ENCODE measurements around the gene SLC25A34. TPM values are rescaled to one million over a fixed set of nuclear protein-coding genes. Genes with fewer than 3 reads are reported as not detected.

The SLC25A34 gene
- polyA plus RNA-seq, 4 donors = 1.3 to 5.7 (median 2.9) TPM

GRCh38 chr1:15712168-15712567 lies 23.9 kb upstream of the SLC25A34 start:
- no peak for DNase-seq (ENCODE audit: low read depth in 4 of 4, low spot score in 2 of 4)

GRCh38 chr1:15714406-15715136 lies 21.5 kb upstream of the SLC25A34 start:
- no peak for DNase-seq (ENCODE audit: low read depth in 4 of 4, low spot score in 2 of 4)

GRCh38 chr1:15717418-15718125 lies 18.5 kb upstream of the SLC25A34 start:
- DNase-seq (ENCODE audit: low read depth in 4 of 4, low spot score in 2 of 4) = no peak

GRCh38 chr1:15718199-15718601 lies 17.9 kb upstream of the SLC25A34 start:
- DNase-seq (ENCODE audit: low read depth in 4 of 4, low spot score in 2 of 4) = no peak

DNA sequence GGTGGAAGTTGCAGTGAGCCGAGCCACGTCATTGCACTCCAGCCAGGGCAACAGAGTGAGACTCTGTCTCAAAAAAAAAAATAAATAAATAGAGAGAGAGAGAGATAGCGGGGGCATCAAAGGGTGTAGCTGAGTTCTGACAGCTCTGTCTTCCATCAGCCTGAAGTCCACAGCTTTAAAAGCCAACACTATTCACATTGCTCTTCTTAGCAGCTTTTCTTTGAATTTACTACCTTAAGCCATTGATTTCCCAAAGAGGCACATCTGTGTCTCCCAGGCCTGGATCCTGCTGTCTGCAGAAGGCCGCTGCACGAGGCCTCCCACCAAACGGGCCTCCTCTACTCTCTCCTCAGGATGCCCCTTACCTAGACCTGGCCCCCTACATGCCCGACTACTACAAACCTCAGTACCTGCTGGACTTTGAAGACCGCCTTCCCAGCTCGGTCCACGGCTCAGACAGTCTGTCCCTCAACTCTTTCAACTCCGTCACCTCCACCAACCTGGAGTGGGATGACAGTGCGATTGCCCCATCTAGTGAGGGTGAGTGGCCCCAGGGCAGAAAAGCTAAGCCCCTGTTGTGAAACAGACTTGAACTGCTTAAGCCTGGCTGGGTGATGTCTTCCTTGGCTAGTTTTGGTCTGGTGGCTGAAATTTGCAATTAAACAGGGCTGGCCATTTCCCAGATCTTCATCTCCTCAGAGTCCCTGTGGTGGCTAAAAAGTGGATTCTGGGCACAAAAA lies 16.5 kb upstream of the SLC25A34 start:
- DNase-seq (ENCODE audit: low read depth in 4 of 4, low spot score in 2 of 4) = no peak

DNA sequence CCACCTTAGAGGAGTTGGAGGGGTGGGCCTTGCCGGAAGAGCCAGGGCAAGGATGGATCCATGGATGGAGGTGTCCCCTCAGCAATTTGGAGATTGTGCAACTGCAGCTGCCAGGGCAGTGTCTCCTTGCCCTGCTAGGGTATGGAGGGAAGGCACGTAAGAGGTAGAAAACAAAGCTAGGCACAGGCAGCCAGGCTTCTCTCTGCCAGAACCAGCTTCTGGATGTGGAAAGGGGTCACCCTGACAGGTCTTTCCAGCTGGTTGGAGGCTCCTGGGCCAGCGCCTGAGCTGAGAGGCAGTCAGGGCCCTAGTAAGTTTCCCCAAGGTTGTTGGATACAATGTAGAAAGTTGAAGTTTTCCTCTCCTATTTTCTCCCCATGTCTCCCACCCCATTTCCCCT lies 15.2 kb upstream of the SLC25A34 start:
- DNase-seq (ENCODE audit: low read depth in 4 of 4, low spot score in 2 of 4) = no peak

DNA sequence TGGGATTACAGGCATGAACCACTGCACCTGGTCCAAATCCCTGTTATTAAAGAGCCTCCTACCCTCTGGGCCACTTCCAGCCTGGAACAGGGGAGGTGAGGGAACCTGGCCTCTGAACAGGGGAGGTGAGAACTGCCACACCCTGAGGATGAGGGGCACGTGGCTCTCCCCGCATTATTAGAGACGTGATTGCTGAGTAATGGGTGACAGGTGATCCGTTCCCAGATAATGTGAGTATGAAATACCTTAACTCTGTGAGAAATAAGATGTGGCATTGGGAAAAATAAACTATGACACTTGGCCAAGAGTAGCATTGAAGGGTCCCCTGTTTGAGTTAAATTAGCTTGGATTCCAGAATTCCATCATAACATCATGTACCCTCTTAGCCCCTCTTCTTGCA lies 13.6 kb upstream of the SLC25A34 start:
- DNase-seq (ENCODE audit: low read depth in 4 of 4, low spot score in 2 of 4) = no peak

GRCh38 chr1:15722836-15723532 lies 13.1 kb upstream of the SLC25A34 start:
- no peak for DNase-seq (ENCODE audit: low read depth in 4 of 4, low spot score in 2 of 4)

GRCh38 chr1:15723631-15724246 lies 12.3 kb upstream of the SLC25A34 start:
- no peak for DNase-seq (ENCODE audit: low read depth in 4 of 4, low spot score in 2 of 4)

GRCh38 chr1:15724949-15725880 lies 10.8 kb upstream of the SLC25A34 start:
- DNase-seq (ENCODE audit: low read depth in 4 of 4, low spot score in 2 of 4) = no peak

GRCh38 chr1:15726508-15726907 lies 9.6 kb upstream of the SLC25A34 start:
- DNase-seq (ENCODE audit: low read depth in 4 of 4, low spot score in 2 of 4) = no peak

GRCh38 chr1:15727021-15727420 lies 9.0 kb upstream of the SLC25A34 start:
- no peak for DNase-seq (ENCODE audit: low read depth in 4 of 4, low spot score in 2 of 4)

- no peak for DNase-seq (ENCODE audit: low read depth in 4 of 4, low spot score in 2 of 4)
These were observed 8.6 kb upstream of the SLC25A34 start for GRCh38 chr1:15727424-15727823.

DNA sequence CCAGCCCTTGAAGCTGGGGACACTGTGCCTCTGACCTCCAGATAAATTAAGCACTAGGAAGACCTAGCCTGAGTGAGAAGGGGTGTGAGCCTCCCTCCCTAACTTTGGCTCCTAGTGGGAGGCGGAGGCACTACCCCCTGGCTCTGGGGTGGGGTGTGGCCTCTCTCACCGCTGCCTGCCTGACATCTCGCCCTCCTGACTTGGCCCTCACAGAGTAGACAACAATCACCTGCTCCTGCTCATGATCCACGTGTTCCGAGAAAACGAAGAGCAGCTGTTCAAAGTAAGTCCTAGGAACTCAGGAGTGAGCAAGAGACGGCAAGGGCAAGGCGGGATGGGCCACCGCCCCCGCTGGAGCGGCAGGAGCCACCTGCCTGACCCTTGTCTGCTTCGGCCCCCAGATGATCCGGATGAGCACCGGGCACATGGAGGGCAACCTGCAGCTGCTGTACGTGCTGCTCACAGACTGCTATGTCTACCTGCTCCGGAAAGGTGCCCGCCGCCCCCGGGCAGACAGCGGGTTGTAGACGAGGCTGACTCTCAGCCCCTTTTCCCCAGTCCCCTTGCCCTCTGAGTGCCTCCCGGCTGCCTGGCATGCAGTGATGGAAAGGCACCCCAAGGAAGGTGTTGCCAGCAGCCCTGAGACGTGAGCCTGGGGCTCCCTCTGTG lies 8.1 kb upstream of the SLC25A34 start:
- no peak for DNase-seq (ENCODE audit: low read depth in 4 of 4, low spot score in 2 of 4)

DNA sequence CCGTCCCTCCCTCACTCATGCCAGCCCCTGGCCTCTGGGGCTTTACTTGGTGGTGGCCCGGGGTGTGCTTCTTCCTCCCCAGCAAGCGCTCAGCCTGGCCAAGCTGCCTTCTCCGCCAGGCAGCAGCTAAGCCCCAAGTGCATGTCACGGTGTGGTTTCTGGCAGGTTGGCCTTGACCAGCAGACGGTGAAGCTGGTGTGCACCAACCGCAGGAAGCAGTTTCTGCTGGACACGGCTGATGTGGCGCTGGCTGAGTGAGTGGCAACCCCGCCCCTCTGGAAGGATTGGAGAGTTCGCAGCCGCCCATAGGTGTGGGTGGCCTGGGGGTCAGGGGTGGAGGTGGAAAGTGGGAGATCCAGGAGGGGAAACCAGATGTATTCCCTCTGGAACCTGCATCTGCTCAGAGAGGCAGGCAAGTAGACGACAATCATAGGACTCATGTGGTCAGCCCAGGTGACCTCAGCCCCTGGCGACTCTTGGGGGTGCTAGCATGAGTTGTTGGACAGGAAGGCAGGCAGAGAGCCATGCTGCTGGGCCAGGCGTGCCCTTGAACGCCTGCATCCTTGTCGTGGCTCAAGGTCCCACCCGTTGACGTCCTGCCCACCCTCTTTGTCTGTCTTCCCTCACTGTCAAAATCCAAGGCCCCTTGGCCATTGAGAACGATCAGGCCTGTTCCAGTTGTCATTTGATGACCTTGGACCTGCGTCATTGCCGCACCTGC lies 7.0 kb upstream of the SLC25A34 start:
- DNase-seq (ENCODE audit: low read depth in 4 of 4, low spot score in 2 of 4) = no peak

- DNase-seq (ENCODE audit: low read depth in 4 of 4, low spot score in 2 of 4) = no peak
These were observed 5.6 kb upstream of the SLC25A34 start for GRCh38 chr1:15730423-15730822.

- DNase-seq (ENCODE audit: low read depth in 4 of 4, low spot score in 2 of 4) = no peak
These were observed 5.1 kb upstream of the SLC25A34 start for GRCh38 chr1:15730936-15731335.
